OCI-M2 (cell line): ENCODE measurements around the gene LAMA5.

ENCODE experiments used
- DNase-seq: peaks from one replicate; lab custom pipeline; 2025; ENCODE audit not compliant: unreplicated experiment; lab: John Stamatoyannopoulos, UW

LAMA5 gene

DNA sequence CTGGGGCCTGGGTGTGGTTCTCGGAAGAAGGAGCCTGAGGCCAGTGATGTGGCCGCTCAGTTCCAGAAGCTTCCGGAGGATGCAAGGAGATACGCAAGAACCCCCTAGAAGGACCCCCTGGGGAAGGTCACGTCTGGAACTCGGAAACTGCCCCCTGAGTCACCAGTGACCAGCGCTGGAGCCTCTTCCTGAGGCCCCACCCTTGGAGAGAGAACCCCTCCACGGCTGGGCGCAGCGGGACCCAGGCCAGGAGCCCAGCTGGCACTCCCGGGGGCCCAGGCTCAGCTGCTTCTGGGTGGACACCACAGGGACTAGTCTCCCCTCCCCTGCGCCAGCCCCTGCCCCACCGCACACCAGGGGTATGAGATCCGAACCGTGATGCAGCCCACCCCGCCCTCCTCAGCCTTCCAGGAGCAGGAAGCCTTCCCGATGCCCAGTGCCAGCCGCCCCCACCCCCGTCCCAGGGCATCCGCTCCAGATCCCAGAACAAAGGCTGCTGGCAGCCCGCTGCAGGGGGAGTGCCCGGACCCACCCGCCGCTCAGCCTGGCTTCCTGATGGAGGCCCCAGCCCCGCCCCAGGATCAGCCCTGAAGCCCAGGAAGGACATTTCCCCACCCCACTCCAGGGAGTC is 7.5 kb downstream of the LAMA5 start:
- DNase-seq: no peak

DNA sequence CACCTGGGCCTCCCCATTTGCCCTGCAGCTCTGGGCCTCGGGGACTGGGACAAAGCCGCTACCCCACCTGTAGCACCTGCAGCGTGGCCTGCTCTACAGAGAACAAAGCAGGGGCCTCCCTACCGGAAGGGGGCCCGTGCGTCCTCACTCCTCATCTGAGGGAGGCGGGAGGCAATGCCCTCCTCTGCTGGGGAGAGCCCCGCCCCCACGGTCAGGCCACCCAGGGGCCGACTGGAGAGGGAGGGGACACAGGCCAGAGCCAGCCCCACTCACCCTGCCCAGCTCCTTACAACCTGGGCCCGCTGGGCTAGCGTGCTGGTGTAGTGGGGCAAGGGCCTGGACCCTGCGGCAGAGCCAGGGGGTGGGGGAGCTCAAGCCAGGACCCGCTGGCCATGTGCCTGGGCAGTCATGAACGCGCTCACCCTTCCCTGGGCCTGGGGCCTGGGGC is 8.0 kb downstream of the LAMA5 start:
- no peak for DNase-seq

DNA sequence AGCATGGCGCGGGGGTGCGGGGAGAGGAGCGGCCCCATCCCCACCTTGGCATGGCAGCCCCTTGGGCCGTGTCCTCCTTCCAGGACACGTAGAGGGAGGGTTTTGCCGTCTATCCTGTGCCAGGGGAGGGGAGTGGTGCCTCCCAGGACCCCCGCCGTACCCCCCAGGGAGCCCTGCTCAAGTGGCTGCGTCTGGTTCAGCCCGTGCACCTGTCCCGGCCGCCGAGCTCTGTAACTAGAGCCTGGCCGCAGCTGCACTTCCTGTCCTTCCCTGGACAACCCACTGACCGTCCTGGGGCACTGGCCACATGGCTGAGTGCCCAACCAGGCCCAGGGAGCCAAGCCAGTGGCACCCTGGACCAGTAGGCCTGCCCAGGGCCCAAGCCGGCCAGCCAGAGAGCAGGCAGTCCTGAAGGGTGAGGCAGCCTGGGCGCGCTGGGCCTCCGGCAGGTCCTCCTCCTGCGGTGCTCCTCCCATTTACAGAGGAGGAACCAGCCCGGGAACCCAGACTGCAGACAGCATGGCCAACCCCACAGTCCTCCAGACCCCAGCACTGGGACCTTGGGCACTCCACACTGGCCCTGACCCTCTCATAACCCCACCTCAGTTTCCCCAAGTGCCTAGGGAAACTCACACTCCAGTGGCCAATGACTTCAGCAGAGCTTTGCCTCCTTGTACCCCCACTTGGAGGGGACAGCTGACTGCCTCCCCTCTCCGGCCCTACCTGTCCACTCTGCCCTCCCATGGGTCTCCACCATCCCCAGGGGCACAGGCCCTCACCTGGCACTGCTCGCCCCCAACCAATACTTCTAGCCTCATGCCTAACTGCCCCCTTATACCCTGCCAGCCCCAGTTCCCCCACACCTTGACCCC is 8.7 kb downstream of the LAMA5 start:
- no peak for DNase-seq

DNA sequence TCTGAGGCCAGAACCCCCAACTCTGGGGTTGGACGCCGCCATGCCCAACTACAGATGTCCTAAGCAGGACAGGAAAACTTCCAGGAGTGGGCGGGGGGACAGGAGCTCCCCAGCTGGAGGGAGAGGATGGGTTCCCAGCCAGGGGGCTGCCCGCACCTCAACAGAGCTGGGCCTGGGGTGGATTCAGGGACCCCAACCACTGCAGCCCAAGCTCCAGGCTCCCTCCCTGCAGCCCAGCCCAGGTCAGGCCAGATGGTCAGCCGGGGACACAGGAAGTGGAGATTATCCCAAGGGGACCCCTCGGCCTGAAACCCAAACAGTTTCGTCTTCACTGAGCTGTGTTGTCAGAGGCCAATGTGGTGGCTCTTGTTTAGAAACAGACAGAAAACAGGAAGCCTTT is 9.4 kb downstream of the LAMA5 start:
- no peak for DNase-seq

DNA sequence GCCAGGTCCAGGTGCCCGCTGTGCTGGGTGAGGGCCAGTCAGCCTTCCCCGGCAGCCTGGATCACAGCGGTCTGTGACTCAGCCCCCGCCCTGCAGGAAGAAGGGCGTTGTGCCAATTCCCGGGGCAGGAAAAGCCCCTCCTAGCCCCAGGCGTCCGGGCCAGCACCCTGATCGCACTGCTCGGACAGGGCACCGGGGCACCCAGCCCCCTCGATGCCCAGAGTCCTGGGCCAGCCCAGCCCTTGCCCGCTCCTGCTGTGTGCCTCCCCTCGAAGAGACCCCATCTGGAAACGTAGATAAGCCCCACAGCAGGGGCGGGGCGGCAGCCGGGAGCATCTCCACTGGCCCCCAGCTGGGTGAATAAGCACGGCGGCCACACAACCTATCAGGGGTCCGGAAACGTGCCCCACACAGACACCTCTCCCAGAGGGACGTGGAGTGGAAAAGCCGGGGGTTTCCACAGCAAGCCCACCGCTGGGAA is 9.9 kb downstream of the LAMA5 start:
- no peak for DNase-seq

DNA sequence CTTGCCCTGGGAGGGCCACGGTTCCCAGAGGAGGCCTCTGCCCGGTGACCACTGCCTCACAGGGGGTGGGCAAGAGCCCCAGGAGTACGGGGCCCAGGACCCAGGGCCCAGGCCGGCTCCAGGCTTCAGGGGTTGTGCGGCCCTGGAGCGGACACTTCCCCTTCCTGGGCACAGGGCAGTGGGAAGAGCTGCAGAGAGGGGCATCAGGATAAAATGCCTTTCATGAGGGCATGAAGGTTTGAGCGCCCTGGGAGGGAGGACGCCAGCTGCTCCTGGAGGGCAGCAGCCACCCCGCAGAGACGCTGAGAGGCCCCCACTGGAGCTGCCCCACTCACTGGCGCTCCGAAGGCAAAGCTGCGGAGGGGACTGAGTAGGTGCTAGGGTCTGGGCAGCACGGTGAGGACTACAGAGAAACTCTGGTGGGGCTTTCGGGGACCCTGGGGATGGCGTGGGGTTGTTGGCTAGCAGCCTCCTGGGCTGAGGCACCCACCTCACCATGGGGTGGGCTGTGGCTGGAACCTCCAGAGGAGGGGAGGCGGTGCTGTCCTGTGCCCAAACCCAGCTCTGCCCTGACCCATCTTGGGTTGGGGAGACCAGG is 10.4 kb downstream of the LAMA5 start:
- DNase-seq: no peak

DNA sequence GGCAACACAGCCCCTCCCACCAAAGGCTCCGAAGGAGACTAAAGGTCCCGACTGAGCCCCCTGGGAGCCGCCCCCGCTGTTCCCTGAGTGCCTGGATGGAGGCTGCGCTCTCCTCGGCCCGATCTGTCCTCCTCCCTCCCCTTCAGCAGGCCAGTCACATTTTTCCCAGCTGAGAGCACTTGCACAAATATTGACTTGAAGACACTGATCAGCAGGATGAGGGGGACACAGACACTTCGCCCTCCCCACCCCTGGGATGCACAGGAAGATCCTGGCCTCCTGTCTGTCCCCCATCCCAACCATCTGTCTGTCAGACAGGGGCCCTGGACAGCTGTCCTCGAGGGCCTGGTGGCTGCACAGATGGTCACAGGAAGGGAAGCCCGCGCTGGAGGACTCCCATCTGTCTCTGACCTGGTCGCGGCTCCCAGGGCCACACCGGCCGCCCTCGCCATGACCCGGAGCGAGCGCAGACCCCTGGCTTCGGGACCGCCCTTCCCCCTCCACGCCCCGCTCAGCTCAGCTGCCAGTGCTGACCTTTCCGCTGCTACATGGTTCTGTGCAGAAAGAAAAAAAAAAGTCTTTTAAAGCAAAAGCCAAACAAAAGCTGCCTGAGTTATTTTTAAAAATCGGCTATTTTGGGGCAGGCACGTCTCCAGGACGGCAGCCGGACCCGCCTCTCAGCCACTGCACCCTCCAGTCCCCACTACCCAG is 11.1 kb downstream of the LAMA5 start:
- DNase-seq: no peak

DNA sequence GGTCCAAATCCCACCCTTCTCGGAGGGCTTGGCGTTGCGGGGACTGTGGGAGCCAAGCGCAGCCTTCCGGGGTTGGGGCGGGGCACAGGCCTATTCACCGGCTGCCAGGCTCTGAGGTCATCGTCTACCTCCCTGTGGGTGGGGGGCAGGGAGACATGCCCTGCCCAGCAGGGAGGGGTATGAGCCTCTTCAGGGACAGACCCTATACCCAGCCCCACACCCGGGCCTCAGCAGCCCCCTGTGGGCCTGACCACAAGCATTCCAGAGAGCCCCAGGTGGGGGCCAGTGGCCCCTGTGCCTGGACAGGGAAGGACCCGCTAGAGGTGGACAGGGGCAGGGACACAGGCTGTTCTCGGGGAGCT is 11.6 kb downstream of the LAMA5 start:
- no peak for DNase-seq

DNA sequence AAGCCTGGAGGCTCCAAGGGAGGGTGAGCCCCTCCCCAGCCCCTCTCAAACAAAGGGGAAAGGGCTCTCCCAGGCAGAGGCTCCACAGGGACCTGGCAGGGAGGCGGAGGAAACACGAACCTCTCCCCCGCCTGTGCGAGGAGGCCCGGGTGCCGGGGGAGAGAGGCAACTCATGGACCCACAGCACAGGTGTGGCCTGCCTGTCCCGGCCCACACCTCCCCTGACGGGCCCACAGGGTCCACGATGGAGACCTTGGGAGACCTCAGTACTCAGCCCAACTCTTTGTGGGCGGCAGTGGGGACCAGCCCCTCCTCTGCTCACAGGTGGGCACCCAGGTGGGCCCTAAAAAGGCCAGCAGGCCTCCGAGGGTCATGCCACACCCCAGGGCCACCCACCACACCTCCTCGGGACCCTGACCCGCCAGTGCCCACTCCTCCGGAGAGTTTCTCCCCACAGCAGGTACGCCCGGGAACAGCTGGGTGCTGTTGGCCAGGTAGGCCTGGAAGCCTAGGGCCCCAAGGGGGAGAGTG is 12.2 kb downstream of the LAMA5 start:
- no peak for DNase-seq

DNA sequence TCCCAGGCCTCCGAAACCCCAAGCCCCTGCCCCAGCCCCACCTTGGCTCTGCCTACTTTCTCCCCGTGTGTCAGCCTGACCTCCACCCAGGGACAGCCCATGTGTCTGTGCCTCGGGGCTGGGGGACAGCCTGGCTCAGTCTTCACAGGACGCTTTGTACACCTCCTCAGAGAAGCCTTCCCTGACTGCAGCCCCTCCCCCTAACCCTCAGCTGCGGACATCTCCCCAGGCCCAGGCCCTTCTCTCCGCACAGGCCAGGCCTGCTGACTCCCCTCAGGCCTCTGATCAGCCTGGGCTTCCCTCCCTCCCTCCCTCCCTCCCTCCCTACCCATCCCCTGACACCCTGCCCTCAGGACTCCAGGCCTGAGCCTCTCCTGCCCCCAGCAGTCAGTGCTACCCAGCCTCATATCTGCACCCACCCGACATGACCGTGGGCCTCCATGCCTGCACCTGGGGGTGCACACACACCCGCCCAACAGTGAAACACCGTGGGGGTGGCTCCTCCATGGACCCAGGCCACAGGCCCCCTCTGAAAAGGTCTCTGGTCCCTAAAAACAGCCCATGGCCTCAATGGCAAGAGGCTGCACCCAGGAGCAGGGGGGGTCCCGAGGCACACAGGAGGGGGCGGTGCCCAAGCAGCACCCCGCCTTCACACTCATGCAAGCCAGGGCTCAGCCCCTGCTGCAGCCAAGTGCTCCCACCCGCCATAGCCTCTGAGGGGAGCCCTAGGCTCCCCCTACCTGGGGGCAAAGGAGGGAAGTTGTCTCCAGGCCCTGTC is 12.9 kb downstream of the LAMA5 start:
- no peak for DNase-seq

DNA sequence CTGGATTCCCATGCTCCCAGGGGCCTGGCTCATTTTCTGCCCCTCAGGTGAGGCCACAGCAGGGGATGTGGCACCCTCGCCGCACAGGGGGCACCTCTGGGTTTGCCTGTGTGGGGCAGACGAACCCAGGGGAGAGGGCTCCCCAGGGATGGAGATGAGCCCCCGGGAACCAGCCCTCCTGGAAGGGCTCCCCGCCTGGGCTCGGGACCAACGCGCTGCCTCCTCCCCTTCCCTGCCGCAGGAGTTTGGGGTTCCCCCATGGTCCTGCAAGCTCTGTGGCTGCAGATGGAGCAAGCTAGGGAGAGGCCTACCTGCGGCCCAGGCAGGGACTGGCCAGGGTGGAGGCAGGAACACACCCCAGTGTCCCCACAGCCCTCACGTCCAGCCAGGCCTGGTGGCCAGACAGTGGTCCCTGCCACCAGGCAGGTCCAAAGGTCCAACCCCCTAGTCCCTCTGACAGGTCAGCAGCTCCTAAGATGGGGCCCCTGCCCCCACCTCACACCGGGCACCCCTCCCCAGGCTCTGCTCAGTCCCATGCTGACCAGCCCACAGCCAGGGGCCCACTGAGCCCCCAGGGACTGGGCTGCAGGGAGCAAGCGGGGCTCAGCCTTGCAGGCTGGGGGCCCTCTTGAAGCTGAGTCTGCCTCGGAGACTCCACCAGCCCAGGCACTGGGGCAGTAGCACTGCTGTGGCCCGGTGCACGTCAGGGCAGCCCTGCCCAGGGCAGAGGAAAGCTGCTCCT is 13.7 kb downstream of the LAMA5 start:
- DNase-seq: no peak

DNA sequence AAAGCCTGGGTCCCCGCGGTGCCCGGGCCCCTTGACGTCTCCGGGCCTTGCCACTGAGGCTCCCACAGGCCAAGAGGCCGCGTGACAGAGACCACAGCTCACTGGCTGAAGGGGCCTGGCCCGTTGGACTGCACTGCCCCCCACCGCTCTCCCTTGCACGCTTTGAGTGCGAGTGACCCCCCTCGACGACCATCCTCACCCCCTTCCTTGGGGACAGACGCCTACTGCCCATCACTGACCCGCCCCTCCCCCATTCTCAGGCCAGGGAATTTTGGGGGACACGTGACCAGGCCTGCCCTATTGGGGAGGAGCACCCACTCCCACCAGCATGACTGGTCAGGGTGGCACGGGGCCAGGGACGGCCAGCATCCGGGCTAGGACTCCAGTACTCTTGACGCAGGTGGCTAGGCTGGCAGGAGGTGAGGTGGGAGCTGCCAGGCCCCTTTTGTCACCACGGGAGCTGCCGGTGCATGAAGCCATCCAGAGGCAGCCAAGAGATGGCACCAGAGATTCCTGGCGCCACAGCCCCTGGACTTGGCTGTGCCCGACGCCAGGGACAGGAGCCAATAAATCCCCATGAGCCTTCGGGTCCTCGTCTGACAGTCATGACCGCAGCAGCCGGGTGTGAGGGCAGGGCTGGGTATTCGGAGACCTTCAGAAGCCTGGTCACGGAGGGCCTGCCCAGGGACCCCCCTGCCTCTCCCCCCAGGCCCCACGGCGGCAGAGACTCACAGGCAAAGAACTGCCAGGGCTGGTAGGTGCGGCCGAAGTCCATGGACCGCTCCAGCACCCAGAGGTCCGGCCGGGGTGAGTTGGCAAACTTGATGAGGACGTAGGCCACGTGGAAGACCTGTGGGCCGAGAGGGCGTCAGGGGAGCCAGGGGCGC is 14.5 kb downstream of the LAMA5 start:
- no peak for DNase-seq

DNA sequence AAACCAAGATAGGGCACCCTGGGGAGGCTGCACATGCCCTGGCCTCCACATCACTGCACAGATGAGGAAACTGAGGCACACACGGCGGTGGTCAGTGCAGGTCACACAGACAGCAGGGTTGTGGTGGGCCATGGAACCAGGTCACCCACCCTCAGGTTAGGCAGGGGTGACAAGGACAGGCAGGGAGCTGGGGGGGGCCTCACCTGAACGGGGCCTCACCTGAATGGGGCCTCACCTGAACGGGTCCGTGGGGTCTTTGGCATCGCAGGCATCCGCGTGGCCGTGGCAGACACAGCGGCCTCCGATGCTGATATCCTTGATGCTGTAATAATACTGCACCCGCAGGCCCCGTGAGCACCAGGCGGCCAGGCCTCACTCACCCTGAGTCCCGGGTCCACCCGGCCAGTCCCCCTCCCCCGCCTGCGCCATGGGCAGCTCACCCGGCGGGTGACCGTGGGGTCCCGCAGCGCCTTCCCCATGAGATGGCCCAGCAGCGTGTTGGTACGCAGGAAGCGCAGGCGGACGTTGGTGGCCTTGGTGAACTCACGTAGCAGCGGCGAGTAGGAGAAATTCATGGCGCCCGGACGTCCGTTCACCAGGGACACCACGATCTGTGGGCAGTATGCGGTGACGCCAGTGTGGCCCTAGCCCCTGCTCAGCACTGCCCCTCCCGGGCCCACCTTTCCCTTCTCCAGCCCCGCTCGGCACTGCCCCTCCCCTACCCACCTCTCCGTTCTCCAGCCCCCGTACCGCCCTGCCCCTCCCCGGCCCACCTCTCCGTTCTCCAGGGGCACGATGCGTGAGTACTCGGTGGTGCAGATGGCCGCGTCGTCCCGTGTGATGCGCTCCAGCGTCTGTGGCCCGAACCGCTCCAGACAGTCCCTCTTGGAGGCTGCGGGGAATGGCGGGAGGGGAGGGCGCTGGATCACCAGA is 15.4 kb downstream of the LAMA5 start:
- no peak for DNase-seq

DNA sequence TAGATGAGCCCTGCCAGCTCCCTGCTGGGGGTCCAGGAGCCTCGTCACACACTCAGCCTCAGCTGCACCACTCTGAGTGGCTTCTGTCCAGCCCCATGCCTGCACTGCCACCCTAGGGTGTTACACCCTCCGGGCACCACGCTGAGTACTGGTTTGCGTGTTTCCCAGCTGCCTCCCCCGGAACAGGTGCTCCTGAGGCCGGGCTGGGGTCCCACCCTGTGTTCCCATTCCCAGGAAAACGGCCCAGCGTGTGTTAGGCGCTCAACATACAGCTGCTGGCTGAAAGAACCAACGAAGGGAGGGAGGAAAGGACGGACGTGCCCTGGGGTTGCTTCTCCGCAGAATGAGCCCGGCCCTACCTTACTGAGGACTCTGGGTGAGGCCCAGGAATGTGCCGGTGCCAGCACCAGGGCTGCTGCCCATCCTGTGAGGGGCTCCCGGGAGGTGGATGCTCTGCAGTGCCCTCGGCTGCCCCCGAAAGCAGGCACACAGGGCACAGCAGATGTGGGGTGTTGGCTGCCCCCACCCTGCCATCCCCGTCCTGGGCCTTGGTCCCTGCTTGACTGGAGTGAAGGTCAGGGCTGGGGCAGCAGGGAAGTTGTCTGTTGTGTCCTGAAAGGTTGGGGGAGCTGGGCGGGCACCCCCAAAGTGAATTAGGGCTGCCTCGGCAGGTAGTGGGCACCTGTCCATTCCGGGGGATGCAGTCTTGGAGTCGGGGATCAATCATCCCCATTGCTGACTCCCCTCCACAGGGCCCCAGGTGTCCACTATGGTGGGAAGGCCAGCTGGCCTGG is 16.3 kb downstream of the LAMA5 start:
- DNase-seq: no peak

DNA sequence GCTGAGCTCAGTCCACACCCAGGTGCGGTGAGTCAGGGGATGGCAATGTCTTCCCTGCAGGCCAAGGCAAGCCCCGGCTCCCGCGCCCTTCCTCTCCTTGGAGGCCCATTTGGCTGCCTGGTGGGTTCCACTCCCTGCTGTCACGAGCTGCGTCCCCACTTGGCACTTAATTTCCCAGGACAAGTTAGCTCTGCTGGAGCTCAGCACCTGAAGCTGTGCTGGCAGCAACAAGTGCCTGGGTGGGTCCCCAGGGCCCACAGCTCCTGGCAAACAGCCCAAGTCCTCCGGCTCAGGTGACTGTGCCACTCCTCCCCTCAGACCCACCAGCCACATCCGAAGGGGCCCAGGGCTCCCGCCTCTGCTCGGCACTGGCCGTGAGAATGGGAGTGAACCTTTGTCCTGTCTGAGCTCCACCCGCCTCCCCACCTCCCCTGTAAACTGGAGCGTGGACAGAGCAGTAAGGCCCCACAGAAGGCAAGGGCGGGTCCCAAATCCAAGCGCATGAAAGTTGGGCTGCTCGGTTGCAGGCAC is 16.9 kb downstream of the LAMA5 start:
- DNase-seq: no peak

DNA sequence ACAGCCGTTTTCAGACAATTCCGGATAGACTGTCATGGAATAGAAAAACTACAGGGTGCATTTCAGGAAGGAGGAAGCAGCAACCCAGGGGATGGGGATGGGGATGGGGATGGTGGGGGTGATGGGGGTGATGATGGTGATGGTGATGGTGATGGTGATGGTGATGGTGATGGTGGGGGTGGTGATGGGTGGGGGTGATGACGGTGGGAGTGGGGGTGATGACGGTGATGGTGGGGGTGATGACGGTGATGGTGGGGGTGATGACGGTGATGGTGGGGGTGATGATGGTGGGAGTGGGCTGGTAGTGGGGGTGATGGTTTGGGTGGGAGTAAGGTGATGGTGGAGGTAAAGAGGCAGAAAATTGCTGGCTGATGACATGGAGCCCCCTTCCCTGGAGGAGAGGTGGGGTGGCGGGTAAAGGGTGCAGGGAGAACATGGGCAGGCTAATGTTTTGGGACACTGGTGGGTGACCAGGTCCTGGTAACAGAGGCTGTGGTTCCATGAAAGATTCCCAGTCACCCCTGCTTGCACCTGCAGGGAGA is 17.5 kb downstream of the LAMA5 start:
- DNase-seq: no peak
